OCI-LY7 (cell line): ENCODE results near the gene EPHA5. TPM values are rescaled to one million over a fixed set of nuclear protein-coding genes. Genes with fewer than 3 reads are reported as not detected.

ENCODE experiments used
- BruUV-seq: library from RNA; stranded (reverse); fragments of 400-500 nt; replicated peaks from 2 replicates; lab custom pipeline; 2021; lab: Mats Ljungman, UMichigan
- CTCF ChIA-PET: fragments of 300-600 bp; sonication (Branson Sonifier 250); formaldehyde crosslinking; loops from one replicate; lab custom pipeline; 2022; ENCODE audit warnings: antibody characterized with exemption; ENCODE audit not compliant: unreplicated experiment; lab: Charles Lee
- POLR2A ChIA-PET: fragments of 300-600 bp; sonication (Branson Sonifier 250); formaldehyde crosslinking; loops from one replicate; lab custom pipeline; 2022; ENCODE audit warnings: antibody characterized with exemption; lab: Charles Lee
- DNase-seq: peaks from one replicate; pipeline ENCODE4 v3.0.0-alpha.2; 2015; ENCODE audit warnings: low spot score
- H2AFZ ChIP-seq: fragments of 200-600 bp; sonication (generic), shearing (Covaris generic); 2 replicates; pipeline ENCODE4 v1.6.1; 2014; ENCODE audit warnings: mild to moderate bottlenecking, antibody characterized with exemption, low read length, moderate library complexity
- H3K27ac ChIP-seq: fragments of 200-600 bp; sonication (generic); 2 replicates; pipeline ENCODE4 v1.5.1; 2014; ENCODE audit warnings: mixed run types, low read depth, mild to moderate bottlenecking, moderate library complexity, low read length, inconsistent platforms; ENCODE audit not compliant: poor library complexity, severe bottlenecking
- H3K36me3 ChIP-seq: fragments of 200-600 bp; sonication (generic); 2 replicates; pipeline ENCODE4 v1.6.1; 2014; ENCODE audit warnings: mild to moderate bottlenecking, antibody characterized with exemption, low read length, moderate library complexity, mixed read lengths; ENCODE audit not compliant: insufficient read depth
- H3K4me1 ChIP-seq: fragments of 200-600 bp; sonication (generic); 2 replicates; pipeline ENCODE4 v1.5.1; 2014; ENCODE audit warnings: mild to moderate bottlenecking, low read length; ENCODE audit not compliant: insufficient read depth, poor library complexity, severe bottlenecking
- H3K4me2 ChIP-seq: fragments of 200-600 bp; sonication (generic); 2 replicates; pipeline ENCODE4 v1.6.1; 2014; ENCODE audit warnings: mild to moderate bottlenecking, low read length
- H3K4me3 ChIP-seq: fragments of 200-600 bp; sonication (generic); 2 replicates; pipeline ENCODE4 v1.5.1; 2014; ENCODE audit warnings: mild to moderate bottlenecking, low read depth, low read length; ENCODE audit not compliant: poor library complexity, severe bottlenecking
- H3K79me2 ChIP-seq: fragments of 200-600 bp; sonication (generic); 2 replicates; pipeline ENCODE4 v1.6.1; 2016; ENCODE audit warnings: low read depth, mild to moderate bottlenecking, low read length, moderate library complexity, mixed read lengths; ENCODE audit not compliant: insufficient read depth
- H3K9me2 ChIP-seq: fragments of 200-600 bp; sonication (generic); 2 replicates; pipeline ENCODE4 v1.6.1; 2016; ENCODE audit warnings: mild to moderate bottlenecking, low read length, mixed read lengths; ENCODE audit not compliant: insufficient read depth
- H3K9me3 ChIP-seq: fragments of 200-600 bp; sonication (generic); 2 replicates; pipeline ENCODE4 v1.6.1; 2014; ENCODE audit warnings: mild to moderate bottlenecking, mixed run types, low read length, mixed read lengths
- H4K20me1 ChIP-seq: fragments of 200-600 bp; sonication (generic); 2 replicates; pipeline ENCODE4 v1.6.1; 2014; ENCODE audit warnings: mild to moderate bottlenecking, antibody characterized with exemption, low read length, moderate library complexity, mixed read lengths; ENCODE audit not compliant: insufficient read depth
- CTCF ChIP-seq: fragments of 200-600 bp; sonication (generic); conservative IDR thresholded peaks from 2 replicates; pipeline ENCODE4 v1.5.1; 2014; ENCODE audit warnings: mild to moderate bottlenecking, antibody characterized with exemption, low read length, moderate library complexity, mixed read lengths
- EZH2phosphoT487 ChIP-seq: fragments of 200-600 bp; sonication (generic); IDR thresholded peaks from 2 replicates; pipeline ENCODE4 v1.6.1; 2018; ENCODE audit warnings: low read depth, borderline replicate concordance, mild to moderate bottlenecking, mixed run types, antibody characterized with exemption, low read length, moderate library complexity, mixed read lengths
- intact Hi-C: fragments of 100-400 bp; cut with micrococcal nuclease; formaldehyde crosslinking; loops from one replicate; pipeline ENCODE4 v1.10.0; 2022; ENCODE audit not compliant: unreplicated experiment
- total RNA-seq, 2 experiments: library from RNA; depleted of rRNA in 1 of 2; stranded (reverse); fragments of >200 nt in 1 of 2; shearing (Covaris generic) in 1 of 2; gene quantifications; 2 replicates each; pipeline ENCODE4 v1.2.3, GENCODE V29; 2014 to 2022

Gene EPHA5
- total RNA-seq, 2 experiments from 2014 or later, result not detected

- Histone ChIP-seq H3K27ac (no peak overlapping the region), H3K4me2 (no peak overlapping the region), H3K79me2 (no peaks in the 10 kb centered on the region), H3K9me2 (no peaks in the 10 kb centered on the region), H3K4me3 (no peak overlapping the region), H4K20me1 (no peaks in the 10 kb centered on the region), H2AFZ (no peak overlapping the region), H3K4me1 (no peaks in the 10 kb centered on the region), H3K36me3 (no peaks in the 10 kb centered on the region), H3K9me3 (no peaks in the 10 kb centered on the region)
- intact Hi-C loops, result no loop called here
- TF ChIP-seq EZH2phosphoT487 (no peak), CTCF (no peak)
- ChIA-PET POLR2A (no interaction called here), CTCF (no interaction called here)
- no peak for DNase-seq
- no TSS peak for BruUV-seq
Observed at GRCh38 chr4:65653740-65654361, 16.4 kb downstream of the EPHA5 start.

DNA sequence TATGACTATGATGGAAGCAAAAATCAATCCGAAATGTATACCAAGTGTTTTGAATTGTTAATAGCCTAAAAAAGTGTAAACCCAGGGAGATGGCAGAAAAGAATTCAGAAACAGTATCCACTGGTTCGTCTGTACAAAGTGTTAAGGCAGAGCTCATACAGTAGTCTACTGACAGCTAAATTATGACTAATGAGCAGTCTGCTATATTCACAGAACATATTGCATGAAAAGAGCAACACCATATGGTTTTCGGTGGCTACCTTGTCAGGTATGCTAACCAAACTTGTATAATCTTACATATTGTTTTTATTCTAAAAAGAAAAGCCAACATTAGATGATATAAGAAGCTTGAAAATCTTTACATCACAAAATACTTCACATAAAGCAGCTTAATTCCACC is 18.5 kb downstream of the EPHA5 start:
- TF ChIP-seq EZH2phosphoT487 (no peak), CTCF (no peak)
- no peak for DNase-seq
- no peak overlapping the region for H3K4me2 ChIP-seq
- CTCF ChIA-PET, result no interaction called here
- no peaks in the 10 kb centered on the region for H4K20me1 ChIP-seq
- H3K36me3 ChIP-seq, result no peaks in the 10 kb centered on the region
- no peaks in the 10 kb centered on the region for H3K9me2 ChIP-seq
- no peak overlapping the region for H2AFZ ChIP-seq
- no peaks in the 10 kb centered on the region for H3K79me2 ChIP-seq
- POLR2A ChIA-PET, result no interaction called here
- BruUV-seq, result no TSS peak
- H3K27ac ChIP-seq, result no peak overlapping the region
- intact Hi-C loops, result no loop called here
- H3K4me3 ChIP-seq, result no peak overlapping the region
- no peaks in the 10 kb centered on the region for H3K9me3 ChIP-seq
- H3K4me1 ChIP-seq, result no peaks in the 10 kb centered on the region

DNA sequence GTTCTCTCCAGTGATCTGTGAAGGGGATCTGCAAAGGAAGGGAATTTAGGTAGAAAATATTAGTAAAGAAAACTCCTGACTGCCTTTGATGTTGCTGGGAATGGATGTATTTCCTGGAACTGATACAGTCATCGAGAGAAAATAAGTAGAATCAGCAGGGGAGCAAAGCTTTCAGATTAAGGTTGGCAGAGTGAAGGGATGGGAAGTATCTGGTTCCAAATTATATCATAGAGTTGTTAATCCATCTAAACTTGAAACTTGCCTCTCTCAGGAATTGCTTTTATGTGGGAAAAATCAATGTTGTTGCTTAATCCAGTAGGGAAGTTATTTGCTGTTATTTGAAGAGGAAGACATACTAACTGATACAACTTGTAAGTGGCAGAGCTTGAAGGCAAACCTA is 19.3 kb downstream of the EPHA5 start:
- Histone ChIP-seq H3K4me3 (no peak overlapping the region), H3K9me2 (no peaks in the 10 kb centered on the region), H3K4me2 (no peak overlapping the region), H3K27ac (no peak overlapping the region), H3K79me2 (no peaks in the 10 kb centered on the region), H3K9me3 (no peaks in the 10 kb centered on the region), H4K20me1 (no peaks in the 10 kb centered on the region), H3K4me1 (no peaks in the 10 kb centered on the region), H3K36me3 (no peaks in the 10 kb centered on the region), H2AFZ (no peak overlapping the region)
- POLR2A ChIA-PET, result no interaction called here
- CTCF ChIA-PET, result no interaction called here
- DNase-seq, result no peak
- BruUV-seq, result no TSS peak
- TF ChIP-seq EZH2phosphoT487 (no peak), CTCF (no peak)
- intact Hi-C loops, result no loop called here
